ENCODE data around the gene CPB1.

The CPB1 gene

GRCh38 chr3:148829926-148830325 is 2.3 kb downstream of the CPB1 start:
- no peak for DNase-seq (ENCODE audit: low read depth in 2 of 2, low spot score in 1 of 2)

GRCh38 chr3:148833223-148833622 is 5.6 kb downstream of the CPB1 start:
- DNase-seq (ENCODE audit: low read depth in 2 of 2, low spot score in 1 of 2): no peak

- DNase-seq (ENCODE audit: low read depth in 2 of 2, low spot score in 1 of 2): no peak
Measured at GRCh38 chr3:148839805-148840204, 12.2 kb downstream of the CPB1 start.

GRCh38 chr3:148840451-148840850 is 12.8 kb downstream of the CPB1 start:
- DNase-seq (ENCODE audit: low read depth in 2 of 2, low spot score in 1 of 2): no peak

GRCh38 chr3:148845756-148846395 is 18.3 kb downstream of the CPB1 start:
- DNase-seq (ENCODE audit: low read depth in 2 of 2, low spot score in 1 of 2): no peak

DNA sequence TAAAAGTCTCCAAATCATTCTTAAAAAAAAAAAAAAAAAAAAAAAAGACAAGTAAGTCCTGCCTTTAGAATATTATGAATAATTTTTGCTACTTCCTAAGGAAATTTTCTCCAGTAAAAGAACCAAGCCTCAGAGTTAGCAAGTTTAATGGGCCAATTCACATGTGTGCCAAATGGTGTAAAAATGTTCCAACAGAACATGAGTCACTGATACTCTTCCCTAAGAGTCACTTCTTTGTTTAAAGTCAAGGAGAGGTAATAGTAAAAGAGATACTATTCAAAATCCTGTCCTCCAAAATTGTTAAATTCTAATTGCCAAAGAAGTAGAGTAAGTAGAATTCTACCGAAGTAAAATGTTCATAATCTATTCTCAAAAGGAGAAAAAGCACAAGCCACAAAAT is 19.7 kb downstream of the CPB1 start:
- DNase-seq (ENCODE audit: low read depth in 2 of 2, low spot score in 1 of 2): no peak

GRCh38 chr3:148848410-148848809 is 20.8 kb downstream of the CPB1 start:
- no peak for DNase-seq (ENCODE audit: low read depth in 2 of 2, low spot score in 1 of 2)

DNA sequence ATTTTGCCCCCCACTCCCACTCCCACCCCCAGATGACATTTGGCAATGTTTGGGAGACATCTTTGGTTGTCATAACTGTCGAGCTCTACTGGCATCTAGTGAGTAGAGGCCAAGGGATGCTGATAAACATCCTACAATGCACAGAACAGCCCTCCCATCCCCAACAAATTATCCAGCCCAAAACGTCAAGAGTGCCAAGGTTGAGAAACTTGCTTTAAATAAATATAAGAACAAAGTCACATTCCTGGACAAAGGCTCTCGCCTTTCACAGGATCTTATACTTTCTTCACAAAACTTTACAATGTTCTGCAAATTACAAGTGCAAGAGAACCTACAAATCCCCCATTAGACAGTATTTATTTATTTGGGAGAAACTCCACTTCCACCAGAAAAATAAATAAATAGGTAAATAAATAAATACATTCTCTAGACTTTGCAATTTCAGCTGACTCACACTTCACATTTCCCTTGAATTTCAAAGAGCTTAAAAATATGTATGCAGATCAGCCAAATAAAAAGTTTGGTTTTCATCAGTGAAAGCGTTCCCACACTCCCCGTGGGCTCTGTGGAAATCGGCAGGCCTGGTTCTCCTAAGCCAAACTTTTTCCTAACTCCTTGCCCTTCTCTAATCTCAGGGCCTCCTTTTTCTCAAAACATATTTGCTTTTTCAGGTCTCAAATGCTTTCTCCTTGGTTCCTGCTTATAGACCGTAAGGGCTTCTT is 24.8 kb downstream of the CPB1 start:
- DNase-seq (ENCODE audit: low read depth in 2 of 2, low spot score in 1 of 2): no peak

- DNase-seq (ENCODE audit: low read depth in 2 of 2, low spot score in 1 of 2): no peak
Measured at GRCh38 chr3:148853076-148853475, 25.5 kb downstream of the CPB1 start.

DNA sequence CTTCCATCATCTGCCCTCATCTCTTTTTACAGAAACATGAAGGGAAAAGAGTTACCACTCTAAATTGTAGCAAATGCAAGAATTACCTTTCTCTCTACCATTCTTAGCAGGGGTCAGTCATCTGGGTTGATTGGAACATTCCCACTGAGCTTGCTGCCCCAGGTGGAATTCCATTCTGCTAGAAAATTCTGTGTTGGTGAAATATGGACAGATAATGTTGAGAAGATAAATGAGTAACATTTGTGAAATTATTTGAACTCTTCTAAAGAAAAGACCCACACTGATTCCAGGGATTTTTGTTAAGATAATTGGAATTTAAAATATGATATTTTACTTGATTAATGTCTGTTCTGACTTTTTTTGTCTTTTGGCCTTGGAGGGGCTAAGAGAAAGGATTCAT is 26.4 kb downstream of the CPB1 start:
- no peak for DNase-seq (ENCODE audit: low read depth in 2 of 2, low spot score in 1 of 2)

GRCh38 chr3:148856384-148856783 is 28.8 kb downstream of the CPB1 start:
- DNase-seq (ENCODE audit: low read depth in 2 of 2, low spot score in 1 of 2): no peak

DNA sequence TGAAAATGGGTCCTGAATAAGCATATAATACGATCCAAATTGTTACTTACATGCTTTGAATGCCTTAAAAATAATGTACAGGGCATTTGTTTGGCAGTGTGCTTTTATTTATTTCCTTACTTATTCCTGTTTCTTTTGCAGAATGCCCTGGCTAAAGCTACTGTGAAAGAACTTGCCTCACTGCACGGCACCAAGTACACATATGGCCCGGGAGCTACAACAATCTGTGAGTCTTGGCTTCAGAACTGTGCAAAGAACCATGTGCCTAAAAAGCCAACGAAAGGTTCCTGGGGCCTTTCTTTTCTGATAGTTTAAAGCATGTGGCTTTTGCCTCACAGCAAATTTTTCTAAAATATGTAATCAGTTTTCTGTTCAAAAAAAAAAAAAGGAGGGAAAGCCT is 29.7 kb downstream of the CPB1 start:
- DNase-seq (ENCODE audit: low read depth in 2 of 2, low spot score in 1 of 2): no peak

DNA sequence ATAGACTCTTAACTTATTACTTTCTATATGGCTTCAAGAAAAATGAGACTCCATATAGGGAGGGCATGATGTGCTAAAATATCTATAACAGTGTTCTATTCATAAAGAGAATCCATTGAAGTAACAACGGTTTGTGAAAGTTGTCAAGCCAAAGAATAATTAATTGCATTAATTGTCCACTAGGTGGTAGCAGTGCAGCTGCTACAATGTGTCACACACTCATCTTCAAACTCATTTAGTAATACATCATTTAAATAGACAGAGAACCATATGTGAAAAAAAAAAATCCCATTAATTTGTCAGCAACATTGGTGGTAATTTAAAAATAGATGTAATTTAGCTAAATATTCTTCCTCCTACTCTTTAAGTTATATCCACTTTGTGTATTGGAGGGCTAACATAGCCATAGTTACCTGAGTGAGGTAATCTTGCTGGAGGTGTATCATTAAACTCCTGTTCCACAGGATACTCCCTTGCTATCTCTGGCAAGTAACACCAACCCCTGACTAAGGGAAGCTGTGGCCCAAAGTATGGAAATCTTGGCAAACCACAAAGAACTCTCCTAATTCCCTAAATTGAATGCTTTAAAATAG is 33.8 kb downstream of the CPB1 start:
- no peak for DNase-seq (ENCODE audit: low read depth in 2 of 2, low spot score in 1 of 2)

- DNase-seq (ENCODE audit: low read depth in 2 of 2, low spot score in 1 of 2): no peak
Measured at GRCh38 chr3:148863297-148863696, 35.7 kb downstream of the CPB1 start.

DNA sequence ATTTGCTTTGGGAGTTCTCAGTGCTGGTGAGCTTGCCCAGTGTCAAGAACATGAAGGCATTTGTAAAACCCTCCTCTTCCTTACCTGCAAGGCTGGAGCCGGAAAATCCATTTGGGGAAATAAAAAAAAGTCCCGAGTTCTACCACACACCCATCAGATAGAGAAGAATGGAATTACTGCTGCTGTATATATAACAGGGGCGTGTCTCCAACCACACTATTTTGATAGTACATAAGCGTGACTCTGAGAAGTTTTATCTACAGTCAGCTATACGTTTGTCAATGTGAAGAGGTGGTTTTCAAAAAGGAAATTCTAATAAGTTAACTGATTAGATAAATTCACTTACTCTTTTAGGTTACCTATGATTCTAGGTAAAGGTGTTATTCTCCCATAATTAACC is 36.2 kb downstream of the CPB1 start:
- DNase-seq (ENCODE audit: low read depth in 2 of 2, low spot score in 1 of 2): no peak

- DNase-seq (ENCODE audit: low read depth in 2 of 2, low spot score in 1 of 2): no peak
Measured at GRCh38 chr3:148865049-148865448, 37.4 kb downstream of the CPB1 start, which contains the start of gene CPA3. Gene CPA3 (plus strand): TSS chr3:148865296. CDS start chr3:148865308, 12 bp downstream.

DNA sequence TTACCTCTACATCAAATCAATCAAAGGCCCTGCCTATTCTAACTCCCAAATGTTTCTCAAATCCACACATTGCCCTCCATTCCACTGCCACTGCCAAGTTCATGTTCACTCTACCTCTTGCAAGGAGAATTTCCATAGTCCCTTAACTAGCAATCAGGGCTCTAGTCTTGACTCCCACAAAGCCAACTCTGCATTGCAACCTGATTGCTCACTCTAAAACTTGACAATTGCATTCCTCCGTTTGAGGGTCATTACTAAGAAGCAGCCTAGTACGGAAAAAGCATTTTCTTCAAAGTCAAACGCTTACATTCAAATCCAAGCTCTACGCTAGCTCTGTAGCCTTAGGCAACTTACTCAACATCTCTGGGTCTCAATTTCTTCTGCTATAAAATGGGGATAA is 38.6 kb downstream of the CPB1 start:
- no peak for DNase-seq (ENCODE audit: low read depth in 2 of 2, low spot score in 1 of 2)

GRCh38 chr3:148873270-148873927 is 45.8 kb downstream of the CPB1 start:
- no peak for DNase-seq (ENCODE audit: low read depth in 2 of 2, low spot score in 1 of 2)

- no peak for DNase-seq (ENCODE audit: low read depth in 2 of 2, low spot score in 1 of 2)
Measured at GRCh38 chr3:148873977-148874376, 46.4 kb downstream of the CPB1 start.

- no peak for DNase-seq (ENCODE audit: low read depth in 2 of 2, low spot score in 1 of 2)
Measured at GRCh38 chr3:148878095-148878494, 50.5 kb downstream of the CPB1 start.

- no peak for DNase-seq (ENCODE audit: low read depth in 2 of 2, low spot score in 1 of 2)
Measured at GRCh38 chr3:148879256-148879655, 51.6 kb downstream of the CPB1 start.

DNA sequence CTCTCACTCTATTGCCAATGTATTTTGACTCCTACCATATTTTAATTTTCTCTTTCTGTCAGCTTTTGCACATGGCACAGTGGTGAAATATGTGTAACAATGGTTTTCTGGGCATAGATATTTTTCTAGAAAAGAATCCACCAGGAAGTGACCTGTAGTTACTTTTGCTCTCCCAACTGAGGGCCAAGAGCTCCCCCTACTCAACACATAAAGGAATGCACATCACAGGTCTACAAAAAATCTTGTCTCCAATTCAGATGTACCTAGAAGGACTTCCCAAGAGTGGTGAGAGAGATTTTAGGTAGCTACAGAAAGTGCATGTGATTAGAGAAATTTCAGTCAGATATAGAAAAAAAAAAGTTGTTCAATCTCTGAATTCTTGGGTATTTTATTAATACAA is 53.1 kb downstream of the CPB1 start:
- no peak for DNase-seq (ENCODE audit: low read depth in 2 of 2, low spot score in 1 of 2)

Measured in stimulated activated CD8-positive, alpha-beta memory T cell treated with anti-CD3 and anti-CD28 coated beads, Interleukin-4, amount 100 ng/mL, for 1 hour (primary cell).